Astrocyte (in vitro differentiated cells and primary cell): ENCODE results near the gene KRT36. TPM values are rescaled to one million over a fixed set of nuclear protein-coding genes. Genes with fewer than 3 reads are reported as not detected.

ENCODE experiments used
- DNase-seq: peaks from one replicate; pipeline ENCODE4 v3.0.0-alpha.2; 2010; ENCODE audit warnings: low read depth
- FAIRE-seq: peaks from 2 replicates; lab custom pipeline; 2011; peaks lifted over from hg19 to GRCh38; lab: Jason Lieb, UNC
- H2AFZ ChIP-seq: 2 replicates; pipeline ENCODE4 v1.6.0; 2012; ENCODE audit warnings: low read depth, low read length, inconsistent platforms
- H3K27ac ChIP-seq: 2 replicates; pipeline ENCODE4 v1.5.1; 2011; ENCODE audit warnings: low read depth, low read length, inconsistent platforms
- H3K27me3 ChIP-seq: 2 replicates; pipeline ENCODE4 v1.6.0; 2011; ENCODE audit warnings: low read length, inconsistent platforms; ENCODE audit not compliant: insufficient read depth
- H3K36me3 ChIP-seq: 2 replicates; pipeline ENCODE4 v1.5.1; 2011; ENCODE audit warnings: low read length, inconsistent platforms; ENCODE audit not compliant: insufficient read depth
- H3K4me1 ChIP-seq: 2 replicates; pipeline ENCODE4 v1.5.1; 2011; ENCODE audit warnings: low read length, inconsistent platforms; ENCODE audit not compliant: insufficient read depth
- H3K4me2 ChIP-seq: 2 replicates; pipeline ENCODE4 v1.6.0; 2012; ENCODE audit warnings: low read length, inconsistent platforms
- H3K4me3 ChIP-seq: 2 replicates; pipeline ENCODE4 v1.5.1; 2011; ENCODE audit warnings: low read depth, mild to moderate bottlenecking, low read length, inconsistent platforms; ENCODE audit not compliant: insufficient read depth
- H3K79me2 ChIP-seq: 2 replicates; pipeline ENCODE4 v1.6.0; 2012; ENCODE audit warnings: mild to moderate bottlenecking, low read length, inconsistent platforms; ENCODE audit not compliant: insufficient read depth
- H3K9ac ChIP-seq: 2 replicates; pipeline ENCODE4 v1.6.0; 2012; ENCODE audit warnings: mild to moderate bottlenecking, low read length, inconsistent platforms
- H3K9me3 ChIP-seq: 2 replicates; pipeline ENCODE4 v1.5.1; 2012; ENCODE audit warnings: low read depth, mild to moderate bottlenecking, low read length, inconsistent platforms; ENCODE audit not compliant: insufficient read depth
- H4K20me1 ChIP-seq: 2 replicates; pipeline ENCODE4 v1.6.0; 2012; ENCODE audit warnings: low read length, inconsistent platforms; ENCODE audit not compliant: insufficient read depth
- H3K27ac Mint-ChIP-seq: one replicate; pipeline ENCODE4 v1.8.0; 2021; ENCODE audit warnings: mild to moderate bottlenecking, mixed read lengths; ENCODE audit not compliant: unreplicated experiment
- H3K27me3 Mint-ChIP-seq: one replicate; pipeline ENCODE4 v1.8.0; 2021; ENCODE audit warnings: low read depth, mixed read lengths; ENCODE audit not compliant: unreplicated experiment
- H3K36me3 Mint-ChIP-seq: one replicate; pipeline ENCODE4 v1.8.0; 2021; ENCODE audit warnings: low read depth, mixed read lengths; ENCODE audit not compliant: unreplicated experiment
- H3K4me1 Mint-ChIP-seq: one replicate; pipeline ENCODE4 v1.8.0; 2021; ENCODE audit warnings: low read depth, mixed read lengths; ENCODE audit not compliant: unreplicated experiment
- H3K4me3 Mint-ChIP-seq: one replicate; pipeline ENCODE4 v1.8.0; 2021; ENCODE audit warnings: mild to moderate bottlenecking, moderate library complexity, mixed read lengths; ENCODE audit not compliant: unreplicated experiment
- H3K9me3 Mint-ChIP-seq: one replicate; pipeline ENCODE4 v1.8.0; 2021; ENCODE audit warnings: mild to moderate bottlenecking, mixed read lengths; ENCODE audit not compliant: unreplicated experiment
- EZH2 ChIP-seq: IDR thresholded peaks from 2 replicates; pipeline ENCODE4 v1.6.1; 2012; ENCODE audit warnings: mild to moderate bottlenecking, low read length, inconsistent platforms; ENCODE audit not compliant: insufficient read depth
- total RNA-seq: library from RNA; stranded (reverse); gene quantifications from 2 replicates; pipeline ENCODE4 v1.2.1, GENCODE V29; 2021
- TF ChIP-seq, protein P1 (sequence below): IDR thresholded peaks from 2 replicates; pipeline ENCODE4 v1.5.1; 2011; ENCODE audit warnings: low read depth, mild to moderate bottlenecking, inconsistent platforms, low read length, moderate library complexity; ENCODE audit not compliant: insufficient read depth

KRT36 gene
- total RNA-seq, 1 donor from 2014 or later, result not detected

DNA sequence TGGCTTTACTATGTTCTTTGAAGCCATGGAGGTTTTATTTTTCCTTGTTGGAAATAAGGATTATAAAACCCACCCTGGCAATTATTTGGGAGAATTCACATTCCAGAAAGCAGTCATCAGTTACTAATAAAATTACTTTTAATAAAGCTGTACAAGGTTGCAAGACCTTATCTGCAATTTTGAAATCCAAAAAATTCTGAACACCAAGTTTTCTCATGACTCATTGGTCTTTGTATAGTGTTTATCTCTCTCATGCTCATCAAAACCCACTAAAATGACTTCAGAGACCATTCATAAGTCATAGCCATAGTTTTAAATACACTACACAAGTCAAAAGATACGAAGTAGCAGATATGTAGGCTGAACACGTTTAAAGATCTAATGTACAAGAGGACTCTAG is 42.9 kb downstream of the KRT36 start:
- H3K9me3 Mint-ChIP-seq, result peaks cover 15% of the 10 kb centered on the region
- no peak for FAIRE-seq

DNA sequence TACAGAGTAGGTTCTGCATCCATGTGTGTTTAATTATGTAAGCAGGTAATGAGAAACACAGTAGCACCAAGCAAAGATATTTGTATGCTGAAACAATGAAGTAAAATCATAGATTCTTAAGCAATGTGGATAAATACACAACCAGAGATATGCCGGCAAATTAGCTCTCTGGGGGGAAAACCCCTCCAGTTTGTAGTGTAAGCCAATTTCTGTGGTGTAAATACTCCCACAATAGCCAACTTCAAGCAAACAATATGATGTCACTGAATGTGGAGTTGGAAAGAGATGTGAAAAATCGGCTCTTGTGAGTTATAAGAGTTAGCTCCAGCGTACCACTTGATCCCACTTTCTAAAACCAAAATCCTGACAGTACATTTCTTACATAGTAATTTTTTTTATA is 45.1 kb downstream of the KRT36 start:
- no peak for FAIRE-seq
- TF ChIP-seq, protein P1, sequence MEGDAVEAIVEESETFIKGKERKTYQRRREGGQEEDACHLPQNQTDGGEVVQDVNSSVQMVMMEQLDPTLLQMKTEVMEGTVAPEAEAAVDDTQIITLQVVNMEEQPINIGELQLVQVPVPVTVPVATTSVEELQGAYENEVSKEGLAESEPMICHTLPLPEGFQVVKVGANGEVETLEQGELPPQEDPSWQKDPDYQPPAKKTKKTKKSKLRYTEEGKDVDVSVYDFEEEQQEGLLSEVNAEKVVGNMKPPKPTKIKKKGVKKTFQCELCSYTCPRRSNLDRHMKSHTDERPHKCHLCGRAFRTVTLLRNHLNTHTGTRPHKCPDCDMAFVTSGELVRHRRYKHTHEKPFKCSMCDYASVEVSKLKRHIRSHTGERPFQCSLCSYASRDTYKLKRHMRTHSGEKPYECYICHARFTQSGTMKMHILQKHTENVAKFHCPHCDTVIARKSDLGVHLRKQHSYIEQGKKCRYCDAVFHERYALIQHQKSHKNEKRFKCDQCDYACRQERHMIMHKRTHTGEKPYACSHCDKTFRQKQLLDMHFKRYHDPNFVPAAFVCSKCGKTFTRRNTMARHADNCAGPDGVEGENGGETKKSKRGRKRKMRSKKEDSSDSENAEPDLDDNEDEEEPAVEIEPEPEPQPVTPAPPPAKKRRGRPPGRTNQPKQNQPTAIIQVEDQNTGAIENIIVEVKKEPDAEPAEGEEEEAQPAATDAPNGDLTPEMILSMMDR, result no peak
- no peak for TF ChIP-seq EZH2
- Histone ChIP-seq H2AFZ (no peak overlapping the region), H3K4me3 (no peak overlapping the region), H3K27me3 (no peaks in the 10 kb centered on the region), H3K4me2 (no peak overlapping the region), H3K4me1 (peaks cover 6% of the 10 kb centered on the region), H3K9ac (no peak overlapping the region), H3K9me3 (no peaks in the 10 kb centered on the region), H4K20me1 (no peaks in the 10 kb centered on the region), H3K27ac (no peak overlapping the region), H3K79me2 (no peaks in the 10 kb centered on the region), H3K36me3 (no peaks in the 10 kb centered on the region)
- Mint-ChIP-seq H3K4me1 (peaks cover 4% of the 10 kb centered on the region), H3K36me3 (no peaks in the 10 kb centered on the region), H3K27ac (no peak overlapping the region), H3K4me3 (no peak overlapping the region), H3K27me3 (peaks cover 33% of the 10 kb centered on the region), H3K9me3 (peaks cover 5% of the 10 kb centered on the region)
- DNase-seq, result no peak

More for the DNA sequence above, 42.9 kb downstream of the KRT36 start:
- Histone ChIP-seq H3K27ac (peak overlapping the region; percentile 5), H3K4me1 (peaks cover 6% of the 10 kb centered on the region), H3K4me2 (no peak overlapping the region), H3K9me3 (peaks cover 1% of the 10 kb centered on the region), H3K4me3 (no peak overlapping the region), H3K27me3 (no peaks in the 10 kb centered on the region), H3K36me3 (no peaks in the 10 kb centered on the region), H3K79me2 (no peaks in the 10 kb centered on the region), H3K9ac (no peak overlapping the region), H2AFZ (no peak overlapping the region), H4K20me1 (no peaks in the 10 kb centered on the region)
- Mint-ChIP-seq H3K4me1 (peaks cover 4% of the 10 kb centered on the region), H3K4me3 (no peak overlapping the region), H3K36me3 (no peaks in the 10 kb centered on the region), H3K27ac (no peak overlapping the region), H3K27me3 (peaks cover 23% of the 10 kb centered on the region)
- peak; percentile 88 for DNase-seq
- TF ChIP-seq, protein P1, result no peak
- no peak for TF ChIP-seq EZH2

DNA sequence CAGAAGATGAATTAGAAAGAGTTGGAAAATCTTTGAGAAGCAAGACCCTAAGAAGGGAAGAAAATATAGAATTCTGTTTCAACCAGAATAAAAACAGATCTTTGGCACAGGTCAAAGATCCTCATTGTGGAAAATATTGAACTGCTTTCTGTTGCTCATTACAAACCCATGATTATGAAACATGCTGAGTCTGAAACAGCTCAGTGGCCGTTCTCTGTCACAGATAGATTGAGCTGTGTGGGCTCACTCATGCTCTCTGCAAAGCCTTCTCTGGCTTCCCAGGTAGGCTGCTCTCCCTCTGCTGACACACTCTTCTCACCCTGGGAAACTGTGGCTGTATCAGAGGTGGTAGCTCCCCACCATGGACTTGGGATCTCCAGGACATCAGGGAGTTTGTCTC is 45.5 kb downstream of the KRT36 start:
- Mint-ChIP-seq H3K27me3 (peaks cover 36% of the 10 kb centered on the region), H3K4me3 (no peak overlapping the region), H3K36me3 (no peaks in the 10 kb centered on the region), H3K4me1 (peaks cover 4% of the 10 kb centered on the region), H3K9me3 (peaks cover 1% of the 10 kb centered on the region), H3K27ac (no peak overlapping the region)
- Histone ChIP-seq H3K27me3 (no peaks in the 10 kb centered on the region), H2AFZ (no peak overlapping the region), H3K4me1 (peaks cover 6% of the 10 kb centered on the region), H4K20me1 (no peaks in the 10 kb centered on the region), H3K27ac (no peak overlapping the region), H3K9ac (no peak overlapping the region), H3K4me3 (no peak overlapping the region), H3K36me3 (no peaks in the 10 kb centered on the region), H3K9me3 (no peaks in the 10 kb centered on the region), H3K79me2 (no peaks in the 10 kb centered on the region), H3K4me2 (no peak overlapping the region)
- DNase-seq, result no peak
- no peak for TF ChIP-seq EZH2
- TF ChIP-seq, protein P1, result no peak
- no peak for FAIRE-seq
